Esophagus muscularis mucosa (tissue), 3 donors: ENCODE measurements around the gene PDP2.

Experiments used
- CTCF ChIP-seq, 3 experiments: fragments of 200-600 bp in 2 of 3; fragments of 450-650 bp in 1 of 3; sonication (generic) in 2 of 3; IDR thresholded peaks; one replicate each; pipeline ENCODE4 v1.5.1; 2017 to 2019; ENCODE audit warnings: antibody characterized with exemption in 3 of 3, mild to moderate bottlenecking in 2 of 3, moderate library complexity in 1 of 3
- POLR2A ChIP-seq: fragments of 450-650 bp; IDR thresholded peaks from one replicate; pipeline ENCODE4 v1.6.1; 2017; ENCODE audit warnings: antibody characterized with exemption, moderate library complexity, mild to moderate bottlenecking, low read depth
- POLR2AphosphoS5 ChIP-seq, 2 donors: sonication (generic); formaldehyde crosslinking; IDR thresholded peaks; one replicate each; pipeline ENCODE4 v1.6.1; 2017; ENCODE audit warnings: antibody characterized with exemption in 2 of 2

DNA sequence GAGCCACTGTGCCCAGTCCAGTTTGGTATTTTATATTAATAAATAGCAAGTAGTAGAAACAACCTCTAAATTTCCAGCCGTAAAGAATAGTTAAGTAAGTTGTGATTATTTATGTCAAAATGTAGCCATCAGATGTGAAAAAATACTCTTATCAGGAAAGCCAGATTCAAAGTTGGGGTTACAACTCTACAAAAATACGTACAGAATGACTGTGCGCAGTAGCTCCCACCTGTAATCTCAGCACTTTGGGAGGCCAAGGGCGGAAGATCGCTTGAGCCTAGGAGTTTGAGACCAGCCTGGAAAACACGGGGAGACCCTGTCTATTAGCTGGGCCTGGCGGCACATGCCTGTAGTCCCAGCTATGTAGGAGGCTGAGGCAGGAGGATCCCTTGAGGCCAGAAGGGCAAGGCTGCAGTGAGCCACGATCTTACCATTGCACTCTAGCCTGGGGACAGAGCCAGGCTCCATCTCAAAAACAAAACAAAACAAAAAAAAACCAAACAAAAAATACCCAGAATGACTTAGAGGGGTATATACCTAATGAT, 1.7 kb downstream of the PDP2 start:
- no peak for TF ChIP-seq CTCF (IDR thresholded peaks at IDR 0.05)
- no peak for TF ChIP-seq POLR2A
- no peak for TF ChIP-seq POLR2AphosphoS5 (IDR thresholded peaks at IDR 0.05)
